NCI-H446 (cell line): ENCODE results near the gene KREMEN1.
"Not testable (repeated sequence)": the region's sequence is repeated elsewhere in the genome, so short reads cannot be mapped to it uniquely, and the experiment has no call there.

Experiments
- DNase-seq, 2 experiments: peaks; one replicate each; lab custom pipeline; 2025; lab: John Stamatoyannopoulos, UW

KREMEN1 gene

GRCh38 chr22:29103121-29103520, 30.3 kb downstream of the KREMEN1 start:
- no peak for DNase-seq

- DNase-seq = no peak
Observed at GRCh38 chr22:29105468-29105867, 32.6 kb downstream of the KREMEN1 start.

DNA sequence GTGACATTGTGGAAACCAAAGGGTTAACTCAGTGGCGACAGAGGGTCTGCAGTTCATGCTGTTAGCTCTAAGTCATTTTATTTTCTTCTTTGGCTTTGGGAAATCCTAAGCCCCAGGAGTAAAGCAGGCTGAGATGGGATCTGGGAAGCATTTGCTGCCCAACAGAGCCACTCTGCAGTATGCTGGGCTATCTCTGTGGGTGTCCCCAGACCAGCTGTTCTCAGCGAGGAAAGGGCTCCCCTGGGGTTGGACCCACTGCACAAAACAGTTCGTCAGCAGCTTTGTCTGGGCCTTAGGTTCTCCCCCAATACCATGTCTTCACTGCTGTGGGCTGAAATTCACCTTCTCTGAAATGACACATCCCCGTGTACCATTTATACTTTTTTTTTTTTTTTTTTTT, 34.0 kb downstream of the KREMEN1 start:
- peak in 1 of 2 experiments; percentile 17 for DNase-seq

- no peak for DNase-seq
Observed at GRCh38 chr22:29108137-29108536, 35.3 kb downstream of the KREMEN1 start.

GRCh38 chr22:29109822-29110221, 37.0 kb downstream of the KREMEN1 start:
- DNase-seq = no peak

DNA sequence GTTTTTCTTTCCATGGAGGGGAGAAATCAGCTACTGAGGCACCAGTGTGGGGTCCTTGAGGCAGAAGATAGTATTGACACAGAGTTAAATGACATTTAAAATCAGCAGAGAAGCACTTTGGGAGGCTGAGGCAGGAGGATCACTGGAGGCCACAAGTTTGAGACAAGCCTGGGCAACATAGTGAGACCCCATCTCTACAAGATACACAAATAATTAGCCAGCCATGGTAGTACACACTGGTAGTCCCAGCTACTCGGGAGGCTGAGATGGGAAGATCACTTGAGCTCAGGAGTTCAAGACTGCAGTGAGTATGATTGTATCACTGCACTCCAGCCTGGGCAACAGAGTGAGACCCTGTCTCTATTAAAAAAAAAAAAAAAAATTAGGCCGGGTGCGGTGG, 38.1 kb downstream of the KREMEN1 start:
- DNase-seq = no peak

DNA sequence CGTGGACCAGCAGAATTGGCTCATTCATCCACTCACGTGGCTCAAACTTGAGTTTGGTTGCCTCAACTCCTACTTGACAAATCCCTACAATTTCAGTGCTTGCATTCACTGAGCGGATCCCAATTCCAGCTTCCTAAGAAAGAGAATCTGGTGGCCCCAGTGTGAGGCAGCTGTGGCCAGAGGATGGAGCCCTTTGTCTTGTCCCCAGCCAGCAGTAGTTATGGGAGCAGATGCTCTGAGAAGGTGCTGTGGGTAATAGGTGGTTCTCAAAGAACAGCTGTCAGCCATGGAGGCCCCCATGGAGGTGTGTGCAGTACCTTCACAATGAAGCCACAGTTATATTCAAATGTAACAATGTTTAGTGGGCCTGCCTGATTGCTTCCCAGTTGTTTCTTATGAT, 39.3 kb downstream of the KREMEN1 start:
- no peak for DNase-seq

GRCh38 chr22:29112681-29113080, 39.8 kb downstream of the KREMEN1 start:
- no peak for DNase-seq

- DNase-seq = no peak
Observed at GRCh38 chr22:29113319-29113718, 40.5 kb downstream of the KREMEN1 start.

GRCh38 chr22:29114392-29114791, 41.6 kb downstream of the KREMEN1 start:
- no peak for DNase-seq

DNA sequence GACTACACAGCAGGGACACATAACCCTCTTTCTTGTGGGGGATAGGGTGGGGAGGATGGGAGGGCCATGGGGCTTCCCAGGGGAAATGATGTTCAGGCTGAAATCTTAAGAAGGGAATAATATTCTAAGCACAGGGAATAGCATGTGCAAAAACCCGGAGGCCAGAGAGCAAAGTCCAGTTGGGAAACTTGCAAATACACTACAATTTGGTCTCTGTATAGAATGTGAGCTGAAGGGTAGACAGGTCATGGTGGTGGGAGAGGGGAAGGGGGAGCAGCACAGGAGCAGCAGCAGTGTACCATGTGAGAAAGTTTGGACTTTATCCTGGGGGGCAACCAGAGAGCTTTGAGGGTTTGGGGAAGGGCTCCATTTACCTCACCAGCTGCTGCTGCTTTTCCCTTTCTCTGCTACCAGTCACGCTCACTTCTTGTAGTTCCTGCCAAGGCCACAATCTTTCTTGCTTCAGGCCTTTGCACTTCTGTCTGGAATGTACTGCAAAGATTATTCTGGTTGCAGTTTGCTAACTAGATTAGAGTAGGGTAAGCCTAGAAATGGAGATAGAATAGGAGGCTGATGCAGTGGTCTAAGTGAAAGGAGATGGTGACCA, 43.0 kb downstream of the KREMEN1 start:
- no peak for DNase-seq

DNA sequence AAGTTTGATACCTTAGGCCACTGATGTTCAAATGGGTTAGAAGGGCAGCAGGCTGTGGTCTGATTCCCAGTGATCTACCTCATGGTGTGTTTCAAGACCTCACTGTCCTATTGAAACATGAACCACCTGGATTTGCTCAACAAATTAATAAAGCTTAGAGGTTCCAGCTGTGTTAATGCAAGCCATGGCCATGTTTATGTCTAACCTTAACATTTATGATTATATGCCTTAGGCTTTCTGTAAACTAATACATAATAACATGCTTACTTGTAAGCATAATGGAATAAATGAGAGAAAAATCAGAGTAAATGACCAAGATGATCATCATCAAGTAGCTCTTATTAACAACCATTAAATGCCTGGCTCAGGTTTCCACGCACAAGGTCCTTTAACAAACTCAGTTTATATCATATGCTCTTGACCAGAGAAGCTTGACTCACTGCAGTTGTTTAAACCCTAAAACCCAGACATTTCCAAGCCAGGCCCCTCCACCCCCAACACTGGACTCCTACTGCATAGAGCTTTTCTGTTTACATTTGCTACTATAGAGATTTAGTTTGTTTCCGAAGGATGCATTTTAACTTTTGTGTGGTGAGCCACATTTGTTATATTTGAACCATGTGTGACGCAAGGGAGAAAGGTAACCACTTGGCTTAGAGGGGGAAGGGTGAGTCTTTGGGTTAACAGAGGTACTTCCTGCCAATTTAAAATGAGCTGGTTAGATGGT, 43.7 kb downstream of the KREMEN1 start:
- no peak for DNase-seq

DNA sequence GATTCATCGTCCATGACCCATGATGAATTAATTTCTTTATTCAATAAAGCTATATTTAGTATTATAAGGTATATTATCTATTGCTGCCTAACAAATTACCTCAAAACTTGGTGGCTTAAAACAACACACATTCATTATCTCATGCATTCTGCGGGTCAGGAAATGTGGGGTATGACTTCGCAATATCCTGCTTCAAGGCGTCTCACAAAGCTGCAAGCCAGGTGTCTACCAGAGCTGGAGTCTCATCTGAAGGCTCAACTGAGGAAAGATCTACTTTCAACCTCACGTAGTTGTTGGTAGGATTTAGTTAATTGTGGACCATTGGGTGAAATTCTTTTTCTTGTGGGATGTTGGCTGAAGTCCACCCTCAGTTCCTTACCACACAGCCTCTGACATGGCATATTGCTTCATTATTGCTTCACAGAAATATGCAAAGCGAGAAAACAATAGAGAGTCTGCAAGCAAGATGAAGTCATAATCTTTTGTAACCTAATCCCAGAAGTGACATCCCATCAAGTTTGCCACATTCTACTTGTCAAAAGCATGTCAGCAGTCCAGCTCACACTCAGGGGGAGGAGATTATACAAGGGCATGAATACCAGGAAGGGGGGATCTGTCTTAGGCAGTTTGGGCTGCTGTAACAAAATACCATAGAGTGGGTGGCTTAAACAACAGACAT, 45.1 kb downstream of the KREMEN1 start:
- no peak for DNase-seq

DNA sequence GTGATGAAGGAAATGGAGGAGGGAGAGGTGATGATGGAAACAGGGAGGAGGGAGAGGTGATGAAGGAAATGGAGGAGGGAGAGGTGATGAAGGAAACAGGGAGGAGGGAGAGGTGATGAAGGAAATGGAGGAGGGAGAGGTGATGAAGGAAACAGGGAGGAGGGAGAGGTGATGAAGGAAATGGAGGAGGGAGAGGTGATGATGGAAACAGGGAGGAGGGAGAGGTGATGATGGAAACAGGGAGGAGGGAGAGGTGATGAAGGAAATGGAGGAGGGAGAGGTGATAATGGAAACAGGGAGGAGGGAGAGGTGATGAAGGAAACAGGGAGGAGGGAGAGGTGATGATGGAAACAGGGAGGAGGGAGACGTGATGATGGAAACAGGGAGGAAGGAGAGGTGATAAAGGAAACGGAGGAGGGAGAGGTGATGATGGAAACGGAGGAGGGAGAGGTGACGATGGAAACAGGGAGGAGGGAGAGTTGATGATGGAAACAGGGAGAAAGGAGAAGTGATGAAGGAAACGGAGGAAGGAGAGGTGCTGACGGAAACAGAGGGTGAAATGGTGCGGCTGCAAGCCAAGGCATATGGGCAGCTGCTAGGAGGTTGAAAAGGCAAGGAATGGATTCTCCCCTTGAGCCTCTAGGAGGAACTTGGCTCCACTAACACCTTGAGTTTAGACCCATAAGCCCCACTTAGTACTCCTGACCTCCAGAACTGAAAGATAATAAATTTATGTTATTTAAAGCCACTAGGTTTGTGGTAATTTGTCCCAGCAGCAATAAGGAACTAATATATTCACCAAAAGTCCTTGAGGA, 47.5 kb downstream of the KREMEN1 start:
- not testable (repeated sequence) for DNase-seq

DNA sequence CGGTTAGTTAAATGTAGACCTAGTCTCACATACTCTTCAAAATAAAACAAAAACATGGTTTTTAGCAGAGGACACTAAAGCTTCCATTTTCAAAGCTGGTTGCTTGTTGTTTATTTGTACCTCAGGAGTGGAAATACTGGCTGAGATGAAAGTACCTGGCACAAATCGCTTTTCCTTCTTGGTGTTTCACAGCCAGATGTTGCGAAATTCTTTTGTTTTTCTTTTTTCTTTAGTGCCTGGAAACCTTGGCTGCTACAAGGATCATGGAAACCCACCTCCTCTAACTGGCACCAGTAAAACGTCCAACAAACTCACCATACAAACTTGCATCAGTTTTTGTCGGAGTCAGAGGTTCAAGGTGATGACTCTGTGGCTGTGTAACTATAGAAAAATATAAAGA, 48.3 kb downstream of the KREMEN1 start:
- DNase-seq = no peak

DNA sequence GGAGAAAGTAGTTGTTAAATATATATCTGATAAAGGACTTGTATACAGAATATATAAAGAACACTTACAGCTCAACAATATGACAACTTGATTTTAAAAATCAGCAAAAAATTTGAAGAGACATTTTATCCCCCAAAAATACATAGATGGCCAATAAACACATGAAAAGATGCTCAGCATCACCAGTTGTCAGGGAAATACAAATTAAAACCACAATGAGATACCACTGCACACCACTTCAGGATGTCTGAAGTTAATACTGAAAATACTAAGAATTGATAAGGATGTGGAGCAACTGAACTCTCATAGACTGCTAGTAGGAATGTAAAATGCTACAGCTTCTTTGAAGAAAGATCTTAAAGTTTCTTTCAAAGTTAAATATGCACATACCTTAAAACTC, 49.2 kb downstream of the KREMEN1 start:
- no peak for DNase-seq

GRCh38 chr22:29124777-29125442, 52.1 kb downstream of the KREMEN1 start:
- DNase-seq = no peak

DNA sequence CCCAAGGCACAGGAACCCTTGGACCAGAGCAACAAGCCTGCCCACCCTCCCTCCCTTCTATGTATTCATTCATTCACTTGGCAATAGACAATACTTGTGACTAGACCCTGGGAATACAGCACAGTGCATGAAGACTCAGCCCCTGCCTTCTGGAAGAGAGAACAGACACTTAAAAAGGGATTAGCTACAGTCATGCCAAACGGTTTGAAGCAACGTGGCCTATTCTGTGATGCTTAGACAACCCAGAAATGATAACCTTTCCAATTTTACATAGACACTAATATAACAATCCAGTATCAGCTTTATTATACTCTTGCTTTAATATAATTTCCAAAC, 52.6 kb downstream of the KREMEN1 start:
- DNase-seq = no peak

GRCh38 chr22:29125844-29126243, 53.0 kb downstream of the KREMEN1 start:
- no peak for DNase-seq

DNA sequence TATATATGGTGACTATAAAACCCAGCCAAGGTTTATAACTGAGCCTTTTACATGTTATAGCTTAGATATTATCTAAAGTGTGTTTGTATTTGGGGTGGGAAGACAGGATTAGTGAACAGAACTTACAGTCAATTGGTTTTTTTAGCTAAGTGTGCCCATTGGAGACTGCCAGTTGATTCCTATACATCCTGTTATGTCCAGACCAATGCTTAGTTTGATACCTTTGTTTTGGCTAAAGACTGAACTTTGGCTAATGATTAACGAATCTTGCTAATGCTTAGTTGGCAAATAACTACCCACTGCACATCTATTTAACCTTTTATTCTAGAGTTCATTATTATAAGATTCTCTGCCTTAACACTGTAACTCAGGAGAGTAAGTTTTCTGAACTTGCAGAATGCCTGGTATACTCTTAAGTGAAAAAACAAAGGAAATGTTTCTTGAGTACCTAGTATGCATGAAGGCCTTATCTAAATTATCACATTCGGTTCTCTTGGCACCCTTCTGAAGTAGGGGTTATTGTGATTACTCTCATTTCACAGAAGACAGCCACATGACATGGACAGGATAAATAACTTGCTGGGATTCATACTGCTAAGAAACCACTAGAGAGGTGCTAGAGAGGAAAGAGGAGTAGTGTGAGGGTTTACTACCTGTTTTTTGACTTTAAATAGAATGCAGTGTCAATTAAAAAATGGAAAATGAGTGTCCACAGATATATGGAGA, 54.0 kb downstream of the KREMEN1 start:
- DNase-seq = no peak
